ENCODE measurements around the gene TAPT1. TPM values are rescaled to one million over a fixed set of nuclear protein-coding genes. Genes with fewer than 3 reads are reported as not detected.

Gene TAPT1
- polyA plus RNA-seq, 1 of the 3 experiments (the other 2 are of a cell fraction): 6.2 TPM

GRCh38 chr4:16192057-16192456, 34.2 kb downstream of the TAPT1 start:
- WGBS (ENCODE audit: low lambda C conversion rate): 57% methylated on average over 2 of the region's 2 CpGs

More at GRCh38 chr4:16192057-16192456, 34.2 kb downstream of the TAPT1 start:
- H3K9ac ChIP-seq: no peak overlapping the region
- no peaks in the 10 kb centered on the region for H3K27me3 ChIP-seq (ENCODE audit: insufficient read depth)
- H3K27ac ChIP-seq (ENCODE audit: low read depth in 2 of 2, low read length in 1 of 2): no peak overlapping the region
- peak; percentile 22 for DNase-seq
- no peak overlapping the region for H3K4me3 ChIP-seq (ENCODE audit: low read depth in 2 of 2, low read length in 1 of 2)
- H3F3A ChIP-seq (replicated peaks; ENCODE audit: insufficient read depth): no peaks in the 10 kb centered on the region
- no peaks in the 10 kb centered on the region for H3K9me2 ChIP-seq
- CTCF ChIA-PET: interaction anchor here (1.4 to 2.2 kb wide), 3 partner anchors 9 to 14 kb away, joined by 3 to 11 read pairs (median 4); no protein-coding TSS in a partner anchor
- H3K9me3 ChIP-seq: no peaks in the 10 kb centered on the region
- POLR2A ChIA-PET: no interaction called here
- no peak overlapping the region for H2AFZ ChIP-seq (ENCODE audit: low read depth)
- H3K79me2 ChIP-seq (ENCODE audit: insufficient read depth): no peaks in the 10 kb centered on the region; the same call in 1 of the 2 replicates
- no peak overlapping the region for H3K4me2 ChIP-seq
- TF ChIP-seq TEAD4 (IDR thresholded peaks at IDR 0.05; ENCODE audit: borderline replicate concordance, insufficient read depth) (no peak), USF2 (IDR thresholded peaks at IDR 0.05; ENCODE audit: borderline replicate concordance, low read depth, low read length) (no peak), EZH2phosphoT487 (IDR thresholded peaks at IDR 0.05; ENCODE audit: borderline replicate concordance, low read depth) (no peak), IRF3 (IDR thresholded peaks at IDR 0.05; ENCODE audit: low read depth, low read length) (no peak), MXI1 (IDR thresholded peaks at IDR 0.05; ENCODE audit: low read depth, low read length) (no peak), NFIC (IDR thresholded peaks at IDR 0.05; ENCODE audit: borderline replicate concordance) (no peak), MEF2A (IDR thresholded peaks at IDR 0.05; ENCODE audit: borderline replicate concordance, low read depth) (no peak), CTCF (IDR thresholded peaks at IDR 0.05) (no peak), ELF1 (IDR thresholded peaks at IDR 0.05) (no peak), TAF1 (IDR thresholded peaks at IDR 0.05; ENCODE audit: borderline replicate concordance, low read depth, low read length) (no peak), YY1 (IDR thresholded peaks at IDR 0.05; ENCODE audit: low read depth) (no peak), ZBTB33 (IDR thresholded peaks at IDR 0.05; ENCODE audit: borderline replicate concordance, low read depth) (no peak), RXRA (IDR thresholded peaks at IDR 0.05; ENCODE audit: borderline replicate concordance, low read depth) (no peak), RCOR1 (IDR thresholded peaks at IDR 0.05; ENCODE audit: low read length) (no peak), FOXJ3 (CRISPR knock-in tag; IDR thresholded peaks at IDR 0.05) (no peak), RFX5 (IDR thresholded peaks at IDR 0.05; ENCODE audit: low read length) (no peak), FOSL2 (IDR thresholded peaks at IDR 0.05; ENCODE audit: borderline replicate concordance, low read depth) (no peak), EP300 (IDR thresholded peaks at IDR 0.05; ENCODE audit: borderline replicate concordance in 1 of 2, low read depth in 1 of 2, low read length in 1 of 2) (no peak), SIN3A (IDR thresholded peaks at IDR 0.05; ENCODE audit: borderline replicate concordance, low read depth, low read length) (no peak)
- TF ChIP-seq, protein P1, sequence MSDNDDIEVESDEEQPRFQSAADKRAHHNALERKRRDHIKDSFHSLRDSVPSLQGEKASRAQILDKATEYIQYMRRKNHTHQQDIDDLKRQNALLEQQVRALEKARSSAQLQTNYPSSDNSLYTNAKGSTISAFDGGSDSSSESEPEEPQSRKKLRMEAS (IDR thresholded peaks at IDR 0.05; ENCODE audit: low read depth): no peak
- no peaks in the 10 kb centered on the region for H4K20me1 ChIP-seq (ENCODE audit: insufficient read depth)
- peaks cover 19 to 41% of the 10 kb centered on the region in 2 experiments for H3K36me3 ChIP-seq (replicated peaks in 1 of 2; ENCODE audit: control insufficient read depth in 1 of 2, insufficient read depth in 2 of 2, low read length in 1 of 2)
- H3K4me1 ChIP-seq (ENCODE audit: control insufficient read depth in 1 of 2, insufficient read depth in 2 of 2, low read depth in 1 of 2, low read length in 1 of 2): peaks cover 0 to 19% of the 10 kb centered on the region in 2 experiments; a peak in 3 of 4 replicates
